T-helper 1 cell treated with Interleukin-12 subunit alpha and Interleukin-12 subunit beta and Interleukin-4 antibody, amounts not matched to agents 30 ng/mL and 1 ng/mL, for 36 hours (primary cell): ENCODE measurements around the gene SKIL. TPM values are rescaled to one million over a fixed set of nuclear protein-coding genes. Genes with fewer than 3 reads are reported as not detected.

Source experiments
- intact Hi-C: fragments of 100-400 bp; cut with micrococcal nuclease; formaldehyde crosslinking; loops from one replicate; pipeline ENCODE4 v1.15.1; 2024
- total RNA-seq: library from RNA; stranded (reverse); gene quantifications from 2 replicates; pipeline ENCODE4 v1.2.3, GENCODE V29; 2022

SKIL gene
- total RNA-seq, 1 donor from 2014 or later, result 30.5 TPM

GRCh38 chr3:170431054-170431453, 73.5 kb downstream of the SKIL start:
- intact Hi-C loops, result no loop called here

- intact Hi-C loops, result no loop called here
These were observed 74.9 kb downstream of the SKIL start for GRCh38 chr3:170432416-170432815.

GRCh38 chr3:170436697-170437096, 79.2 kb downstream of the SKIL start:
- intact Hi-C loops, result no loop called here

- intact Hi-C loops, result no loop called here
These were observed 79.7 kb downstream of the SKIL start for GRCh38 chr3:170437176-170437575.

GRCh38 chr3:170437696-170438407, 80.3 kb downstream of the SKIL start:
- intact Hi-C loops, result no loop called here

GRCh38 chr3:170438836-170439235, 81.3 kb downstream of the SKIL start:
- intact Hi-C loops, result no loop called here

GRCh38 chr3:170440344-170440743, 82.8 kb downstream of the SKIL start:
- intact Hi-C loops, result no loop called here

- intact Hi-C loops, result no loop called here
These were observed 83.9 kb downstream of the SKIL start for GRCh38 chr3:170441412-170441811.

- intact Hi-C loops, result no loop called here
These were observed 85.4 kb downstream of the SKIL start for GRCh38 chr3:170442947-170443346.

GRCh38 chr3:170443457-170443856, 85.9 kb downstream of the SKIL start:
- intact Hi-C loops, result no loop called here

Other genes starting within 250 kb of the SKIL start
- 80.5 and 81.5 TPM in 2 replicates for gene PHC3, start 176.0 kb upstream of the SKIL start, total RNA-seq
- 15.9 and 18.5 TPM in 2 replicates for gene PRKCI, start 135.3 kb upstream of the SKIL start, total RNA-seq
- 0.10 TPM in 1 of 2 replicates, not detected in the other for gene CLDN11, start 61.2 kb downstream of the SKIL start, total RNA-seq
- not detected in 2 replicates for gene SLC7A14, start 228.4 kb downstream of the SKIL start, total RNA-seq